ENCODE measurements around the gene CLIP4. TPM values are rescaled to one million over a fixed set of nuclear protein-coding genes. Genes with fewer than 3 reads are reported as not detected.

Gene CLIP4
- total RNA-seq, 1 experiment from 2014 or later, result 25.1 TPM

DNA sequence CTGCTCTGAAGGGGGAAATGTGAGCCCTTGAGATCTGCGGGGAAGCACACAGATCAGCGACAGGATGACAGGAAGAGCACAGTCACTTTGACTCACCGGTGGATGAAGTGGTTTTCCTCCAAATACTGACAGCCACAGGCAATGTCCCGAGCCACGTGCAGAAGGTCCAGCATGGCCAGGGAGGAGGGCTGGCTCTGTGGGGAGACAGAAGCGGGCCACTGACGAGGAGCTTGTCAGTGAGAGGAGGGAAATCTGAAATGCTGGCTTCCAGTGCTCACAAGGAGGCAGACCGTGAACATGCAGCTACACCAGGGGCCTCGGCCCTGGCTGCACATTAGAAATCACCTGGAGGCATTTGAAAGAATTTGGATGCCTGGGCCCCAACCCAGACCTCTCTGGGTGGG, 98.7 kb downstream of the CLIP4 start:
- no peak overlapping the region for H3K4me3 ChIP-seq (ENCODE audit: low read length)
- H2AFZ ChIP-seq (ENCODE audit: low read length), result peak overlapping the region; percentile 53
- ATAC-seq, result peak; percentile 84
- BruUV-seq (replicated peaks), result no TSS peak
- H4K20me1 ChIP-seq (ENCODE audit: low read length), result no peaks in the 10 kb centered on the region
- H3K9me3 ChIP-seq (ENCODE audit: low read length), result no peaks in the 10 kb centered on the region
- peak overlapping the region; percentile 37 for H3K4me2 ChIP-seq (ENCODE audit: low read length)
- peaks cover 20% of the 10 kb centered on the region for H3K4me1 ChIP-seq (ENCODE audit: insufficient read depth, low read length)
- no peaks in the 10 kb centered on the region for H3K79me2 ChIP-seq (ENCODE audit: low read length)
- ChIA-PET CTCF (no interaction called here), POLR2A (ENCODE audit: unreplicated experiment) (no interaction called here)
- H3K36me3 ChIP-seq (ENCODE audit: low read depth, low read length), result no peaks in the 10 kb centered on the region
- no peaks in the 10 kb centered on the region for H3F3A ChIP-seq (ENCODE audit: low read length, unreplicated experiment)
- no peaks in the 10 kb centered on the region for H3K9me2 ChIP-seq (replicated peaks; ENCODE audit: low read length)
- H3K9ac ChIP-seq (ENCODE audit: low read length), result no peak overlapping the region
- intact Hi-C loops (cut with micrococcal nuclease), result no loop called here
- DNase-seq, result peak; percentile 83
- peak overlapping the region; percentile 25; the same call in 1 of the 2 replicates for H3K27ac ChIP-seq (ENCODE audit: low read length)
- TF ChIP-seq, protein P1, sequence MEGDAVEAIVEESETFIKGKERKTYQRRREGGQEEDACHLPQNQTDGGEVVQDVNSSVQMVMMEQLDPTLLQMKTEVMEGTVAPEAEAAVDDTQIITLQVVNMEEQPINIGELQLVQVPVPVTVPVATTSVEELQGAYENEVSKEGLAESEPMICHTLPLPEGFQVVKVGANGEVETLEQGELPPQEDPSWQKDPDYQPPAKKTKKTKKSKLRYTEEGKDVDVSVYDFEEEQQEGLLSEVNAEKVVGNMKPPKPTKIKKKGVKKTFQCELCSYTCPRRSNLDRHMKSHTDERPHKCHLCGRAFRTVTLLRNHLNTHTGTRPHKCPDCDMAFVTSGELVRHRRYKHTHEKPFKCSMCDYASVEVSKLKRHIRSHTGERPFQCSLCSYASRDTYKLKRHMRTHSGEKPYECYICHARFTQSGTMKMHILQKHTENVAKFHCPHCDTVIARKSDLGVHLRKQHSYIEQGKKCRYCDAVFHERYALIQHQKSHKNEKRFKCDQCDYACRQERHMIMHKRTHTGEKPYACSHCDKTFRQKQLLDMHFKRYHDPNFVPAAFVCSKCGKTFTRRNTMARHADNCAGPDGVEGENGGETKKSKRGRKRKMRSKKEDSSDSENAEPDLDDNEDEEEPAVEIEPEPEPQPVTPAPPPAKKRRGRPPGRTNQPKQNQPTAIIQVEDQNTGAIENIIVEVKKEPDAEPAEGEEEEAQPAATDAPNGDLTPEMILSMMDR (conservative IDR thresholded peaks at IDR 0.05; ENCODE audit: low read depth, low read length), result no peak
- TF ChIP-seq EZH2 (IDR thresholded peaks at IDR 0.05; ENCODE audit: low read length, unreplicated experiment) (no peak), EZH2phosphoT487 (IDR thresholded peaks at IDR 0.05; ENCODE audit: borderline replicate concordance, low read length) (no peak)
- no peaks in the 10 kb centered on the region for H3K27me3 ChIP-seq (ENCODE audit: low read length)

DNA sequence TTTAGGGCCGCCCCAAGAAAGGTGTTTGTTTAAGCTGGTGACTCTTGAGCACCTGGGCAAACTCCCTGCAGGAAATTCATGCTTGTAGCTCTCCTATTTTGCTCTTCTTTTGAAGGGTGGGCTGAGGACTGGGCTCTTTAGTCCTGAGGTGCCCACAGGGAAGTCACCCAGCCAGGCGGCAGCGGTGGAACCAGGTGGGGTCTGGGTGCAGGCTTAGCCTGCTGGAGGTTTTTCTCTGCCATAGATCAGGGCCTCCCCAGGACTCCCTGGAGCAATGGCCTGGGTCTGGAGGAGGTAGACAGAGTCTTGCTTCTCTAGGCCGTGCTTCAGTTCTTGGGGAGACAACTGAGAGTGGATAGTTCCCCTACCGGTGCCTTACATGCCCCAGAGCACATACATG, 99.9 kb downstream of the CLIP4 start:
- Histone ChIP-seq H3K27me3 (ENCODE audit: low read length) (no peaks in the 10 kb centered on the region), H3K79me2 (ENCODE audit: low read length) (no peaks in the 10 kb centered on the region), H3K36me3 (ENCODE audit: low read depth, low read length) (no peaks in the 10 kb centered on the region), H3K9ac (ENCODE audit: low read length) (no peak overlapping the region), H3K4me2 (ENCODE audit: low read length) (no peak overlapping the region), H3K27ac (ENCODE audit: low read length) (no peak overlapping the region), H3K9me2 (replicated peaks; ENCODE audit: low read length) (no peaks in the 10 kb centered on the region), H3K4me3 (ENCODE audit: low read length) (no peak overlapping the region), H4K20me1 (ENCODE audit: low read length) (no peaks in the 10 kb centered on the region), H3F3A (ENCODE audit: low read length, unreplicated experiment) (no peaks in the 10 kb centered on the region), H3K9me3 (ENCODE audit: low read length) (no peaks in the 10 kb centered on the region), H3K4me1 (ENCODE audit: insufficient read depth, low read length) (peaks cover 13% of the 10 kb centered on the region), H2AFZ (ENCODE audit: low read length) (no peak overlapping the region)
- no peak for ATAC-seq
- POLR2A ChIA-PET (ENCODE audit: unreplicated experiment), result no interaction called here
- intact Hi-C loops (cut with micrococcal nuclease), result no loop called here
- CTCF ChIA-PET, result no interaction called here
- no peak for DNase-seq
- TF ChIP-seq EZH2phosphoT487 (IDR thresholded peaks at IDR 0.05; ENCODE audit: borderline replicate concordance, low read length) (no peak), EZH2 (IDR thresholded peaks at IDR 0.05; ENCODE audit: low read length, unreplicated experiment) (no peak)
- TF ChIP-seq, protein P1 (conservative IDR thresholded peaks at IDR 0.05; ENCODE audit: low read depth, low read length), result no peak
- BruUV-seq (replicated peaks), result no TSS peak

DNA sequence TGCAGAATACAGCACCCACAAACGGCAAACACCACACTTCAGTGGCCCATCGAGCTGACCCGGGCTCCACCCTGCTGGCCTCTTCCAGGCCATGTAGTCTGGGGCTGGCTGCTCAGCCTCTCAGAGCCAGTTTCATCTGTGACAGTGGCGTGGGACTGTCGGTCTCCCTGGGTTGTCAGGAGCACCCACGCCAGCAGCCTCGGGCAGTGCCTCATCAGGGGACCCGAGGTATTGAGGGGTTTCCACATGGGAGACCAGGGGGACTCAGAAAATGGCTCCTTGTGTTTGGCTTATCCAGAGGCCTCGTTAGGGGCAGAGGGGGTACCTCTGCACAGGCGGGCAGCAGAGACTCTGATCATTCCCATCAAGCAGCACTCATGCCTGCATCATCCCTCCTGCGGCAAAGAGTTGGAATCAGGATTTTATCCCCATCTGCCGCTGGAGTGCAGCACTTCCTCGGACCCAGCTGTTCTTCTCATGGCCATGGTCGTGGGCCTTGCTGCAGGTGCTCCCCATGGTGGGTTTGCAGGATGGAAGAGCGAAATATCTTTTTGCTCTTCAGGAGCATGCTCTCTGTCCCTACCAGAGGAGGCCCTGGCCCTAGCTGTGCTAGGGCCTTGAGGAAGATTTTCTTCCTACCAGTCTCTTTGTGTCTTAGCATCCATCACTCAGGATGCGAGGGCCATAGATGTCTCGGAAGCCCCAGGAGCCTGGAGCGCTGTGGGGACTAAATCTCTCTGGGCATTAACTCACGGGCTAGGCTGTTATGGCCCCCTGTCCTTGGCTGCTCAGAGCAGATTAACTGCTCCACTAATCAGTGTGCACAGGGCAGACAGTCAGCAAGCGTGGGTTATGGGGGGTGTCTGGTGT, 100.8 kb downstream of the CLIP4 start:
- Histone ChIP-seq H3K4me3 (ENCODE audit: low read length) (no peak overlapping the region), H3K9me2 (replicated peaks; ENCODE audit: low read length) (no peaks in the 10 kb centered on the region), H4K20me1 (ENCODE audit: low read length) (no peaks in the 10 kb centered on the region), H3K4me1 (ENCODE audit: insufficient read depth, low read length) (peaks cover 13% of the 10 kb centered on the region), H3K9me3 (ENCODE audit: low read length) (no peaks in the 10 kb centered on the region), H3K4me2 (ENCODE audit: low read length) (no peak overlapping the region), H3K79me2 (ENCODE audit: low read length) (no peaks in the 10 kb centered on the region), H3K27me3 (ENCODE audit: low read length) (no peaks in the 10 kb centered on the region), H3K36me3 (ENCODE audit: low read depth, low read length) (no peaks in the 10 kb centered on the region), H3K27ac (ENCODE audit: low read length) (no peak overlapping the region), H2AFZ (ENCODE audit: low read length) (no peak overlapping the region), H3F3A (ENCODE audit: low read length, unreplicated experiment) (no peaks in the 10 kb centered on the region), H3K9ac (ENCODE audit: low read length) (no peak overlapping the region)
- POLR2A ChIA-PET (ENCODE audit: unreplicated experiment), result no interaction called here
- ATAC-seq (no peak), DNase-seq (no peak)
- TF ChIP-seq EZH2 (IDR thresholded peaks at IDR 0.05; ENCODE audit: low read length, unreplicated experiment) (no peak), EZH2phosphoT487 (IDR thresholded peaks at IDR 0.05; ENCODE audit: borderline replicate concordance, low read length) (no peak)
- TF ChIP-seq, protein P1 (conservative IDR thresholded peaks at IDR 0.05; ENCODE audit: low read depth, low read length), result no peak
- no TSS peak for BruUV-seq (replicated peaks)
- intact Hi-C loops (cut with micrococcal nuclease), result no loop called here
- CTCF ChIA-PET, result no interaction called here
